K562 treated with DMSO at 1 percent for 24 hours (cell line): Measurements from ENCODE around the gene IL26. TPM values are rescaled to one million over a fixed set of nuclear protein-coding genes. Genes with fewer than 3 reads are reported as not detected.

Experiments used
- total RNA-seq: library from RNA; unstranded; fragments of 300-600 nt; gene quantifications from 2 replicates; pipeline ENCODE4 v1.2.3, GENCODE V29; 2022; ENCODE audit warnings: low read depth; ENCODE audit not compliant: insufficient read depth

IL26 gene, protein sequence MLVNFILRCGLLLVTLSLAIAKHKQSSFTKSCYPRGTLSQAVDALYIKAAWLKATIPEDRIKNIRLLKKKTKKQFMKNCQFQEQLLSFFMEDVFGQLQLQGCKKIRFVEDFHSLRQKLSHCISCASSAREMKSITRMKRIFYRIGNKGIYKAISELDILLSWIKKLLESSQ
- total RNA-seq, result not detected in 2 replicates

DNA sequence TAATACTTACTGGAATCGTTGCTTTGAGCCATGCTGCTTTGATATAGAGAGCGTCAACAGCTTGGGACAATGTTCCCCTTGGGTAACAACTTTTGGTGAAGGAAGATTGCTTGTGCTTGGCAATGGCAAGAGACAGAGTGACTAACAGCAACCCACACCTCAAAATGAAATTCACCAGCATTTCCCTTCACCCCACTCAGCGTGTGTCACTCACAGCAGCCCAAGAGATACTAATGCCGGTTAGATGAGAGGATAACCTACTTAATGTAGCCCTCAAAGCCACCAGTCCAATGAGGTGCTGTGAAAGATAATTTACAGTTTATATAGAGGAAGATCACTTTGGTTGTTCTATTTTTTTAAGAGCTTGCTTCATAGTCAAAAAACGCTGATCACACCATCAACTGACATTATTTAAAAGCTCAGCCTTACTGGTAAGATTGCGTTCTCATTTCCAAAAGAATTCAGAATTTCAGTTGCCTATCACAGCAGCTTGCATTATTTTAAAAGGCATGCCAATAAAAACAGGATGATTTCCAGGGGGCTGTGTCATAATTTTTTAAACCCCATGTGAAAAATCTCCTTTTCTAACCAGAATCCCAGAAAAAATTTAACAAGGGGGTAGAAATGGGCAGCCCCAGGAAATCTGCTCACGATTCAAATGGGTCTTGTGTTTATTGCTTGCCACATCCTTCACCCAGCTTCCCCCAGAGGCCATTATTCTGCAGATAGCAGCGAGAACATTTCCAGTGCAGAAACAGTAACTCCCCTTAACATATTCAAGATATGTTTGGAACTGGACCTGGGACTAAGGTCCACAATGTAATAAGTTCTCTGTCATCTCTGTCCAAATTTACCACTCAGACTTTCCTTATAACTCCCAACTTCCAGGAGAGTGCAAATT is at the start of gene IL26:
TSS of gene IL26 (minus strand) at position 235 of the 901 bp plus-strand sequence. CDS start at position 181, 54 bp downstream.

DNA sequence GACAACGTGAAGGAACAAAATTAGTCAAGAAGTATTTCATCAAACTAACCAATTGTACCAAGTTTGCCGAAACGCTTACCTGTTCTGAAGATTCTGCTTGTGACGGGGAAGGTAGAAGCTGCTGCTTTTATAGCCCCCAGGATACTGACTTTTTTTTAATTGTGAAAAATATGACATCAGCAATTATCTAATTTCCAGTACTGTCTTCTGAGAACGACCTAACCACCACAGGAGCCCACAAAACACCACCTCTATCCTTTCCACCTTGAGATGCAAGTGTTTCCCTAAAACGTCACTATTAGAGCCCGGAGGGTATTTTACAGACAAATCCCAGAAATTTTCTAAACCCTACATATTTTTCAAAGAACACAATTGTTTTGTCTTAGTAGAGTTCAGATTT is 27.9 kb upstream of the IL26 start, which contains the start of gene IL22:
TSS of gene IL22 (minus strand) at position 101 of the 400 bp plus-strand sequence. CDS start 156 bp downstream, outside the sequence.

DNA sequence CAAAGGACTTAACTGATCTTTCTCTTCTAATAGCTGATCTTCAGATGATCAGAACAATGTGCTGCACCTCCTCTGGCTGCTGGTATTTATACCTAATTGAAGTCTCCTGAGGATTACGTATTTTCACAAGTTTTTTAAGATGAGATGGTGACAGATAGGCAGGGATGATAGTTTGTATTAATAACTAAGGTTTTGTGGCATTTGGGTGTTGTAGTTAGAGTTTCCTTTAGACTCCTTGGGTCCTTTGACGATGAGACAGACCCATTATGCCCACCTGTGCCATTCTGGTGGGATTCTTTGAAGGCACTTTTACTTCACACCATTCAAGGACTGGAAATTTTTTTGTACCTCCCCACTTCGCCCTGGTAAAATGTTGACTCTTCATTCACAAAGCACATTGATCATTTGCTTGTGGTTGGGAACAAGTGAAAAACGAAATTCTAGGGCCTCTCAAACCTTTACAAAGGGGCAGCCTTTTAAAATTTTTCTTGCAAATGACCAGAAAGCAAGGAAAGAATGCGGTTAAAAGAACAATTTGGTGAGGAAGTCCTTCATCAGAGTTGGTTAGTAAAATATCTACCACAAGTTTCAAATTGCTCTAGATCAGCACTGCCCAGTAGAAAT is 65.8 kb downstream of the IL26 start, which contains the start of gene IFNG:
TSS of gene IFNG (minus strand) at position 60 of the 624 bp plus-strand sequence. CDS start 125 bp downstream, outside the sequence.

Other genes with a start within 250 kb of the IL26 start
- not detected in 2 replicates for gene IFNG-AS1, start 236.4 kb downstream of the IL26 start, total RNA-seq
- not detected in 2 replicates for gene IFNG, start 66.1 kb downstream of the IL26 start, total RNA-seq
- gene IL22, start 27.8 kb upstream of the IL26 start, total RNA-seq, result not detected in 2 replicates
- 5.1 and 5.6 TPM in 2 replicates for gene MDM1, start 106.6 kb upstream of the IL26 start, total RNA-seq